ENCODE results near the gene NPR2.

Gene NPR2

GRCh38 chr9:35814841-35815543 lies 23.6 kb downstream of the NPR2 start, which contains the start of gene HINT2:
TSS of gene HINT2 (minus strand) at chr9:35815042. CDS start at chr9:35814979, 63 bp downstream.
- TF ChIP-seq REST (IDR thresholded peaks at IDR 0.05; ENCODE audit: insufficient read depth in 1 of 2, low read depth in 2 of 2, low read length in 2 of 2), result no peak
- no peak for TF ChIP-seq SIN3A (IDR thresholded peaks at IDR 0.05; ENCODE audit: borderline replicate concordance, insufficient read depth, low read length)
- peak; percentile 79 for TF ChIP-seq POLR2AphosphoS5 (IDR thresholded peaks at IDR 0.05; ENCODE audit: low read depth, low read length)
- TF ChIP-seq TAF1 (IDR thresholded peaks at IDR 0.05; ENCODE audit: borderline replicate concordance, insufficient read depth, low read length), result 0 out of 2 replicates have a peak, but pooled peaks have one; percentile 44
- no peak for TF ChIP-seq FOXP2 (optimal IDR thresholded peaks at IDR 0.05; ENCODE audit: borderline replicate concordance, extremely low read depth, extremely low read length, insufficient read depth)

- TF ChIP-seq SIN3A (IDR thresholded peaks at IDR 0.05; ENCODE audit: borderline replicate concordance, insufficient read depth, low read length) (no peak), TAF1 (IDR thresholded peaks at IDR 0.05; ENCODE audit: borderline replicate concordance, insufficient read depth, low read length) (no peak), REST (IDR thresholded peaks at IDR 0.05; ENCODE audit: insufficient read depth in 1 of 2, low read depth in 2 of 2, low read length in 2 of 2) (no peak), POLR2AphosphoS5 (IDR thresholded peaks at IDR 0.05; ENCODE audit: low read depth, low read length) (no peak), FOXP2 (optimal IDR thresholded peaks at IDR 0.05; ENCODE audit: borderline replicate concordance, extremely low read depth, extremely low read length, insufficient read depth) (no peak)
Observed at GRCh38 chr9:35816708-35817107, 25.3 kb downstream of the NPR2 start.

DNA sequence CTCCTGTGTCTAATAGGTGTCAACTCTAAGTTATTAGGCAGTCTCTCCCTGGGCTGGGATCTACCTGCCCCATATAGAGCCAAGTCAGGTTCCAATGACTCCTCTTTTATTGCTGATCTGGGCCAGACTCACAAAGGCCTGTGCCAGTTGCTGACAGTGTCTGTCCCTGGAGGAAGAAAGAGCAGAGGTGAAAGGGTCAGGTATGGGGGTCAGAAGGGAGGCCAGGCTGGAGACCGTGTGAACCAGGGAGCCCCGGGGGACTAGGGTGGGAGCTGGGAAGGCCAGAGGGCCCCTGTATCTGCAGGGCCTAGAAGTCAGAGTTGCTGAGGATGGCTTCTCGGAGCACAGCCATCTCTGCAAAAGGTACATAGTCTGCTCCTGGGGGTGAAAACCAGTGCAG lies 26.9 kb downstream of the NPR2 start:
- TF ChIP-seq FOXP2 (optimal IDR thresholded peaks at IDR 0.05; ENCODE audit: borderline replicate concordance, extremely low read depth, extremely low read length, insufficient read depth), result no peak
- no peak for TF ChIP-seq SIN3A (IDR thresholded peaks at IDR 0.05; ENCODE audit: borderline replicate concordance, insufficient read depth, low read length)
- TF ChIP-seq REST (IDR thresholded peaks at IDR 0.05; ENCODE audit: insufficient read depth in 1 of 2, low read depth in 2 of 2, low read length in 2 of 2), result no peak

DNA sequence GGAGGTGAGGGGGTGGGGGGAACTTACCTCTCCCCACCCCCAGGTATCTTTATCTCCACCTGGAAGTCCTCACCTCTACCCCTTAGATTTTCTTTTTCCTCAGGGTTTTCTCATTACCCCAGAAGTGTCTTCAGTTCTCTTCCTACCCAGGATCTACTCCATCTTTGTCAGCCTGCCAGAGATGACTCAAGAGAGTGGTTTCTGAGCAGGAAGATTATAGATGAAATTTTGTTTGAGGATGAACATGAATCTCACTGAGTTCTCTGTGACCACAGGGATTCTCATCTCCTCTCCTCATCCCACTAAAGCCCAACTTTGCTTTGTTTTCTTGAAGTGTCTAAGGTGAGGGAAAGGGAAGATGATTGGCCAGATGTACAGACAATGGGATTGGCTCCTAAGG lies 28.7 kb downstream of the NPR2 start:
- TF ChIP-seq TAF1 (IDR thresholded peaks at IDR 0.05; ENCODE audit: borderline replicate concordance, insufficient read depth, low read length) (no peak), REST (IDR thresholded peaks at IDR 0.05; ENCODE audit: insufficient read depth in 1 of 2, low read depth in 2 of 2, low read length in 2 of 2) (no peak), POLR2AphosphoS5 (IDR thresholded peaks at IDR 0.05; ENCODE audit: low read depth, low read length) (no peak), SIN3A (IDR thresholded peaks at IDR 0.05; ENCODE audit: borderline replicate concordance, insufficient read depth, low read length) (no peak), FOXP2 (optimal IDR thresholded peaks at IDR 0.05; ENCODE audit: borderline replicate concordance, extremely low read depth, extremely low read length, insufficient read depth) (no peak)

All from PFSK-1 (cell line).